Stimulated activated CD8-positive, alpha-beta memory T cell treated with anti-CD3 and anti-CD28 coated beads, Interleukin-4, amount 100 ng/mL, for 1 hour (primary cell): Measurements from ENCODE around the gene CXorf66.
"Not testable (repeated sequence)": the region's sequence is repeated elsewhere in the genome, so short reads cannot be mapped to it uniquely, and the experiment has no call there.

ENCODE experiments used
- DNase-seq, 2 donors: peaks; one replicate each; pipeline ENCODE4 v3.0.0-alpha.2; 2020; ENCODE audit warnings: low read depth in 2 of 2, low spot score in 1 of 2

CXorf66 gene, protein sequence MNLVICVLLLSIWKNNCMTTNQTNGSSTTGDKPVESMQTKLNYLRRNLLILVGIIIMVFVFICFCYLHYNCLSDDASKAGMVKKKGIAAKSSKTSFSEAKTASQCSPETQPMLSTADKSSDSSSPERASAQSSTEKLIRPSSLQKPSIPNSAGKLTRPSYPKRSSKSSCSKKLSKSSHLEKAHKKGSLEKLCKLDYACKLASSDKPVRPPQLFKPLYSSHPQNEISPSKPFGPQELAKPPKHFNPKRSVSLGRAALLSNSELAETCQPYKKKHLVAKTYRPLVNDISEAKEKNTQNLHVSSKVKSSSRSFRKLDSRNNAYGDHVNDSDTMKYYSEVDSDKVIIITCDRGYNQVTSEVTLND

DNA sequence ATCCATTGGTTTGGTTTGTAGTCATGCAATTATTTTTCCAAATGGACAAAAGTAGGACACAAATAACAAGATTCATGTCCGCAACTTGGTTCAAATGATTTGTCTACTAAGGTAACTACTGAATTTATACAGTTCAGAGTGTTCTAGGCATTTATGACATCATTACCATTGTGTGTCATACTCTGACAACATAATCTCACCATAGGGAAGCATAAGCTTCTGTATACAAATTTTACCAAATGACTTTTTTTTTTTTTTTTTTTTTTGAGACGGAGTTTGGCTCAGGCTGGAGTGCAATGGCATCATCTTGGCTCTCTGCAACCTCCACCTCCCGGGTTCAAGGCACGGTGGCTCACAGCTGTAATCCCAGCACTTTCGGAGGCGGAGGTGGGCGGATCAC is at the start of gene CXorf66:
TSS of gene CXorf66 (minus strand) at position 101 of the 400 bp plus-strand sequence. CDS start at position 76, 25 bp downstream.
- no peak for DNase-seq

DNA sequence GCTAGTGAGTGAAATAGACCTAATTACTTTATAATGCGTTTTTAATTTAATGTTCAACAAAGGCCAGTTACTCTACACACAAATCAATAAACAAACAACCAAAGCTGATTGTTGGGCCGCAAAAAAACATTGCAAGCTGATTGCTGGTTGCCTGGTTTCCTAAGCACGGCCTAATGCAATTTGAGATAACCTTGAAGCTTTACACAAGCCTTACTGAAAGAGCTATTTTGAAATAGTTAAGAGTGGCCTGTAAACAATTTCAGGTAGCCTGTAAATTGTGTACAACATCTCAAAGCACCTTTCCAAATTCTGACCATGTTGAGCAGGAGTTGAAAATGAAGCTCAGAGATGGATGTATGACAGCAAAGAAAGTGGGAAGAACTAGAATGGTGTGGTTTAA is 17.5 kb upstream of the CXorf66 start:
- DNase-seq = no peak

- no peak for DNase-seq
These were observed 9.2 kb upstream of the CXorf66 start for GRCh38 chrX:139974471-139974870.

GRCh38 chrX:139972629-139973624 is 7.6 kb upstream of the CXorf66 start:
- no peak for DNase-seq

GRCh38 chrX:139972113-139972512 is 6.8 kb upstream of the CXorf66 start:
- no peak for DNase-seq

DNA sequence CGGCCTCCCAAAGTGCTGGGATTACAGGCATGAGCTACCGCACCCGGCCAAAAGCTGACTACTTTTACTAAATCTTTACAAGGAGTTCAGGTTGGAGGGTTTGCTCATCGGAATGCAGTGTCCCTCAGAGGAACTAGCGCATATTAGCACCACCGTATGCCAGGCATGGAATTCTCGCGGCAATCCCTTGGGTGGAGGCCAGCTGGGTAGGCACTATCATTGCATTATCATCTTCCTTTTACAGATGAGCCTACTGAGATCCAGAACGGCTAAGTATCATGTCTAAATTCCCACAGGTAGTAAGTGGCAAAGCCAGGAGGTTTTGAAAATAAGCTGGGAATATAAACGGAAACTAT is 6.1 kb upstream of the CXorf66 start:
- DNase-seq = no peak

- DNase-seq = no peak
These were observed 4.0 kb upstream of the CXorf66 start for GRCh38 chrX:139969286-139969685.

- no peak for DNase-seq
These were observed 2.4 kb upstream of the CXorf66 start for GRCh38 chrX:139967750-139968149.

- no peak for DNase-seq
These were observed 2.0 kb upstream of the CXorf66 start for GRCh38 chrX:139967300-139967699.

DNA sequence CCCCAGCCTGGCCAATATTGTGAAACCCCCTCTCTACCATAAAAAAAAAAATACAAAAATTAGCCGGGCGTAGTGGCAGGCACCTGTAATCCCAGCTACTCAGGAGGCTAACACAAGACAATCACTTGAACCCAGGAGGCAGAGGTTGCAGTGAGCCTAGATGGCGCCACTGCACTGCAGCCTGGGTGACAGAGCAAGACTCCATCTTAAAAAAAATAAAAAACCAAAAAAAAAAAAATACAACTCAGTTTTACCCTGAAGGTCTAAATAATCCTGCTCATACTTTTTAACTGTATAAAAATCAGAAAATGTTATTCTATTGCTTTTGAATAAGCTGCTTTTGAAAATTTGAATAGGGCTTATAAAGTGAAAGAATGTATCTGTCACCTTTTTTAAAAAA is 838 bp upstream of the CXorf66 start:
- not testable (repeated sequence) for DNase-seq

- DNase-seq = not testable (repeated sequence)
These were observed 4.2 kb downstream of the CXorf66 start for GRCh38 chrX:139961091-139961490.

GRCh38 chrX:139949703-139950102 is 15.6 kb downstream of the CXorf66 start:
- no peak for DNase-seq

DNA sequence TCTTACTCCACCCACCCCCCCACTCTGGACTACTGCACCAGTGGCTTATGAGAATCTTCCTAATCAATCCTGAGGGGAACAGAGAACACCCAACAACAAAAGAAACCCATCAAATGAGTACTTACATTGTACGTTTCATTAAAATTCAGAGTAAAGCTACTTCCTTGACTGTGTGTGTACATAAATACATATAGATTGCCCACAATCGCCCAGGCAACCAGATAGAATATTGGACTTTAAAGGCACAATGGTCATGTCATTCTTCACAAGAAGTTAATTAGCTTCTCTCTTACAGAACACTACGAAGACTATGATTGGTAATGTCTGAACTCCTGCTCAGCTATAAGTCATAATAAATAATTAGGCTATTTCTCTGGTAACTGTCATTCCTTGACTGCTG is 20.2 kb downstream of the CXorf66 start:
- no peak for DNase-seq

DNA sequence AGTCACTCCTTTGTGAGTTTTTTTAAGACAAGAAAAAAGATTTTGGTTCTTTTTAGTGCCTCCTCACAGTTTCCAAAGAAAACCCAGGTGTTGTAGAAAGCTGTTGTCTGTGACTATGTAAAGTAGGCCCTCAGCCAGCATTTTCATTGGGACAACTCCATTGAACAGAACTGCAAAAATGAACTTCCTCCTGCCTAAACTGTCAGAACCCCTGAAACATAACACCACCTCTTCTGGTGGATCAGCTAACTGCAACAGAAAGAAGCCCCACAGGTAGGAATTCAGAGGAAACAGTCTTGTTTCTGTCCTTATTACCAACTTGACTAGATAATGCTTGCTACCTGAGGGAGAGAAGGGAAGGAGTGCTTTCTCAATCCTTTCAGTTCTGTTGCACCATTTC is 29.1 kb downstream of the CXorf66 start:
- no peak for DNase-seq

DNA sequence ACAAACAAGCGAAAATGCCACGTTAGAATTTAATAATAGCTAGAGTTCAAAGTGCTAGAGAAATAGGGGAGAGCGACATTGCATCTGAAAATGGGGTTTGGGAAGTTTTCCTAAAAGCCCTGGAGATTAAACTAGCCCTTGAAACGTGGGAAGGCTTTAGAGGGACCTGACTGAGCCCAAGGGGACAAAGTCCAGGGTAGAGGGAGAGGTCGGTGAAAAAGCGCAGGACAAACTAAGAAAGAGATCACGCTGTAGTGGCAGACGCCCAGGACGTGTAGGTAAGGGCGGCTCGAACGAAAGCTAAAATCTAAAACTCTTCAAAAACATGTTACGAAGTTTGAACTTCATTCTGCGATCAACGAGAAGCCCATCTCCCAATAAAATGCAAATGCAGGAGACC is 31.4 kb downstream of the CXorf66 start:
- no peak for DNase-seq

- DNase-seq = peak; percentile 39 to 70
These were observed 32.2 kb downstream of the CXorf66 start, which contains the start of gene ATP11C for GRCh38 chrX:139932901-139933796. Gene ATP11C (minus strand): TSS chrX:139933053. CDS start chrX:139932042, 1,011 bp downstream.

- peak; percentile 7 to 26 for DNase-seq
These were observed 33.0 kb downstream of the CXorf66 start for GRCh38 chrX:139932073-139932900.

DNA sequence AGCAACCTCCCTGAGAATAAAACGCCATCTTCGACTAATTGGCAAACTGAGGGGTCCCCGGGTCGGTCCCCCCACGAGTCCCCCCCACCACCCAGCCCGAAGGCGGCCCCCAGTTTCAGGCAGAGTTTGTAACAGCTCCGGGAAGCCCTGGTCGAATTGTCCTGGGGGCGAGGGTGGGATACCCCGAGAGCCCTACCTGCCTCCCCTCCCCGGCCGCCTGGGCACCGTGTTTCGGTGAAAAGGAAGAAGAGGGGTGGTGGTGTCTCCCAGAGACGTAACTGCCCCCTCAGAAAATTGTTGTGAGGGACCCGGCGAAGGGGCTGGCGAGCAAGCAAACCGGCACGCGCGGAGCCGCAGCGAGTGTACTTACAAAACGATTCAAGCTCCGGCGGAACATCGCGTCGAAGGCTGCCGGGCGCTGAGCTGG is 33.7 kb downstream of the CXorf66 start:
- DNase-seq = no peak

- peak in 1 of 2 donors; percentile 0 for DNase-seq
These were observed 34.2 kb downstream of the CXorf66 start for GRCh38 chrX:139930916-139931645.
